Endothelial cell (in vitro differentiated cells): ENCODE measurements around the gene CYTH1. TPM values are rescaled to one million over a fixed set of nuclear protein-coding genes. Genes with fewer than 3 reads are reported as not detected.

Experiments
- DNase-seq: peaks from one replicate; pipeline ENCODE4 v3.0.0; 2021; ENCODE audit warnings: low spot score
- H3K27ac Mint-ChIP-seq: one replicate; pipeline ENCODE4 v1.8.0; 2021; ENCODE audit warnings: mixed read lengths, inconsistent platforms; ENCODE audit not compliant: unreplicated experiment
- H3K27me3 Mint-ChIP-seq: one replicate; pipeline ENCODE4 v1.8.0; 2021; ENCODE audit warnings: mild to moderate bottlenecking, moderate library complexity, mixed read lengths, inconsistent platforms; ENCODE audit not compliant: unreplicated experiment
- H3K36me3 Mint-ChIP-seq: one replicate; pipeline ENCODE4 v1.8.0; 2021; ENCODE audit warnings: mild to moderate bottlenecking, low read depth, mixed read lengths, inconsistent platforms; ENCODE audit not compliant: unreplicated experiment
- H3K4me1 Mint-ChIP-seq: one replicate; pipeline ENCODE4 v1.8.0; 2021; ENCODE audit warnings: mild to moderate bottlenecking, mixed read lengths, inconsistent platforms; ENCODE audit not compliant: unreplicated experiment
- H3K4me3 Mint-ChIP-seq: one replicate; pipeline ENCODE4 v1.8.0; 2021; ENCODE audit warnings: mild to moderate bottlenecking, mixed read lengths, inconsistent platforms; ENCODE audit not compliant: unreplicated experiment
- H3K9me3 Mint-ChIP-seq: one replicate; pipeline ENCODE4 v1.8.0; 2021; ENCODE audit warnings: mixed read lengths, inconsistent platforms; ENCODE audit not compliant: unreplicated experiment
- total RNA-seq: library from RNA; stranded (reverse); fragmentation: NEBNext Ultra II Directional; extraction: Animal tissue kit (Norgen Biotek cat#: 25700); gene quantifications from one replicate; pipeline ENCODE4 v1.2.1, GENCODE V29; 2021; ENCODE audit not compliant: unreplicated experiment
- TF ChIP-seq, protein P1 (sequence below): fragments of 200-600 bp; sonication (generic); IDR thresholded peaks from one replicate; pipeline ENCODE4 v1.5.0; 2021; ENCODE audit warnings: antibody characterized with exemption; ENCODE audit not compliant: unreplicated experiment

CYTH1 gene
- total RNA-seq, 1 donor from 2014 or later = 73.3 TPM

DNA sequence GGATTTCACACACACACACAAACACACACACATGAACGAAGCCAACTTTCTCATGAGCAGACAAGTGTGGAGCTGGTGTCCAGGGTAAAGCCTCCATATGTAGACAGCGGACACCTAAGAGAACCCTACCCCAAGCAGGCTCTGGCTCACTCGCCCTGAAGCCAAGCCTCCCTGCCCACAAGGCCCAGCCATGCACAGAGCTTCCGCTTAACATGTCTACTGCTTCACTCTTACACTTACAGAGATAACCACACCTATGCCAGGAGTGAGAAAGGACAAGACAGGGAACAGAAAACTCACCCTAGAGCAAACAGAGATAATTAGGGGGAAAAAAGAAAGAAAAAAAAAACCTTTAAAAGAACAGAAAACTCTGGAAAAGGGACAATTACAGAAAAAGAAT is 67.5 kb downstream of the CYTH1 start:
- Mint-ChIP-seq H3K4me3 (no peak overlapping the region), H3K4me1 (peaks cover 55% of the 10 kb centered on the region), H3K27me3 (peaks cover 4% of the 10 kb centered on the region), H3K36me3 (no peaks in the 10 kb centered on the region), H3K27ac (peak overlapping the region; percentile 79), H3K9me3 (no peaks in the 10 kb centered on the region)
- DNase-seq = no peak
- TF ChIP-seq, protein P1, sequence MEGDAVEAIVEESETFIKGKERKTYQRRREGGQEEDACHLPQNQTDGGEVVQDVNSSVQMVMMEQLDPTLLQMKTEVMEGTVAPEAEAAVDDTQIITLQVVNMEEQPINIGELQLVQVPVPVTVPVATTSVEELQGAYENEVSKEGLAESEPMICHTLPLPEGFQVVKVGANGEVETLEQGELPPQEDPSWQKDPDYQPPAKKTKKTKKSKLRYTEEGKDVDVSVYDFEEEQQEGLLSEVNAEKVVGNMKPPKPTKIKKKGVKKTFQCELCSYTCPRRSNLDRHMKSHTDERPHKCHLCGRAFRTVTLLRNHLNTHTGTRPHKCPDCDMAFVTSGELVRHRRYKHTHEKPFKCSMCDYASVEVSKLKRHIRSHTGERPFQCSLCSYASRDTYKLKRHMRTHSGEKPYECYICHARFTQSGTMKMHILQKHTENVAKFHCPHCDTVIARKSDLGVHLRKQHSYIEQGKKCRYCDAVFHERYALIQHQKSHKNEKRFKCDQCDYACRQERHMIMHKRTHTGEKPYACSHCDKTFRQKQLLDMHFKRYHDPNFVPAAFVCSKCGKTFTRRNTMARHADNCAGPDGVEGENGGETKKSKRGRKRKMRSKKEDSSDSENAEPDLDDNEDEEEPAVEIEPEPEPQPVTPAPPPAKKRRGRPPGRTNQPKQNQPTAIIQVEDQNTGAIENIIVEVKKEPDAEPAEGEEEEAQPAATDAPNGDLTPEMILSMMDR = no peak

DNA sequence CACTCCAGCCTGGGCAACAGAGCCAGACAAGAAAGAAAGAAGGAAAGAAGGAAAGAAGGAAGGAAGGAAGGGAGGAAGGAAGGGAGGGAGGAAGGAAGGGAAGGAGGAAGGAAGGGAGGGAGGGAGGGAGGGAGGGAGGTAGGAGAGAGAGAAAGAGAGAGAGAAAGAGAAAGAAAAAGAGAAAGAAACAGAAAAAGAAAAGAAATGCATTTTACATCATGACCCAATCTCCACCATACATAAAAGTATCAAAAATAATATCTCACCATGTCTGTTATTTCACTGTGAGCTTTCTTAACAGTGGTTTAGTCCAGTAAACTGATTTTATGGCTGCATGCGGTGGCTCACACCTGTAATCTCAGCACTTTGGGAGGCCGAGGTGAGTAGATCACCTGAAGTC is 70.0 kb downstream of the CYTH1 start:
- no peaks in the 10 kb centered on the region for H3K9me3 Mint-ChIP-seq
- H3K4me3 Mint-ChIP-seq = no peak overlapping the region
- H3K27me3 Mint-ChIP-seq = peaks cover 3% of the 10 kb centered on the region
- no peaks in the 10 kb centered on the region for H3K36me3 Mint-ChIP-seq
- TF ChIP-seq, protein P1 = no peak
- no peak for DNase-seq
- H3K27ac Mint-ChIP-seq = peak overlapping the region; percentile 42
- H3K4me1 Mint-ChIP-seq = peaks cover 47% of the 10 kb centered on the region

DNA sequence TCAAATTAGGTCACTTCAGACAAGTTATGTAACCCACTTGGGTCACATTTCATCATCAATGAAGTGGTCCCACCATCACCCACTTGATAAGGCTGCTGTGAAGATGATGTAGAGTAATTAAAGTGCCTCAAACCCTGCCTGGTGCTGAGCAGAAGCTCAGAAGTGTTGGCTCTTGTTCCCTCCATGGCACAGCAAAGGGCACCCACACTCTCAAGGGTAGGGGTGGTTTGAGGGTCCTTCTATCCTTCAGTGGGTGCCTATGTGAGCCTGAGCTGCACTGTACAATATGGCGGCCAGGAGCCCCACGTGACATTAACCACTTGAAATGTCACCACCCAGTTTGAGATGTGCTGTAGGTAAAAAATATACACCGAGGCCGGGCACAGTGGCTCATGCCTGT is 71.5 kb downstream of the CYTH1 start:
- Mint-ChIP-seq H3K4me3 (no peak overlapping the region), H3K9me3 (no peaks in the 10 kb centered on the region), H3K36me3 (no peaks in the 10 kb centered on the region), H3K4me1 (peaks cover 37% of the 10 kb centered on the region), H3K27me3 (peaks cover 3% of the 10 kb centered on the region), H3K27ac (no peak overlapping the region)
- no peak for DNase-seq
- TF ChIP-seq, protein P1 = no peak

DNA sequence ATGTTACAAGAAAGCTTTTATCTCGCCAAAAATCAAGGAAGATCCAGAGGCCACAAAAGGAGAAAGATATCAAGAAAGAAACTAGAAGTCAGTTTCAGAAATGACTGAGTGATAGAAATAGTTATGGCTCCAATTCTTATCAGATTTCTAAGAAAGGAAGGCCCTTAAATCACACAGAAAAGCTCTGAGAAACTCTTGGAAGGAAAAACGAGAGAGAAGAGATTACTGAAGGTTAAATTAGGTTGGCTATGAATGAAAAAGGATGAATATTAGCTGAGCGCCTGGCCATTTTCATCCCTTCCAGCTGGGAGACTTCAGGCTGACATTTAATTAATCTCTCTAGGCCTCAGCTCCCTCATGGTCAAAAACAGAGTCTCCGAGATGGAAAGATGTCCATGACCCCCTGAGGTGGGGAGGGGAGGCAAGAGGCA is 72.3 kb downstream of the CYTH1 start:
- peaks cover 28% of the 10 kb centered on the region for H3K4me1 Mint-ChIP-seq
- peaks cover 3% of the 10 kb centered on the region for H3K27me3 Mint-ChIP-seq
- no peaks in the 10 kb centered on the region for H3K36me3 Mint-ChIP-seq
- no peaks in the 10 kb centered on the region for H3K9me3 Mint-ChIP-seq
- H3K27ac Mint-ChIP-seq = no peak overlapping the region
- TF ChIP-seq, protein P1 = no peak
- H3K4me3 Mint-ChIP-seq = no peak overlapping the region
- DNase-seq = no peak

DNA sequence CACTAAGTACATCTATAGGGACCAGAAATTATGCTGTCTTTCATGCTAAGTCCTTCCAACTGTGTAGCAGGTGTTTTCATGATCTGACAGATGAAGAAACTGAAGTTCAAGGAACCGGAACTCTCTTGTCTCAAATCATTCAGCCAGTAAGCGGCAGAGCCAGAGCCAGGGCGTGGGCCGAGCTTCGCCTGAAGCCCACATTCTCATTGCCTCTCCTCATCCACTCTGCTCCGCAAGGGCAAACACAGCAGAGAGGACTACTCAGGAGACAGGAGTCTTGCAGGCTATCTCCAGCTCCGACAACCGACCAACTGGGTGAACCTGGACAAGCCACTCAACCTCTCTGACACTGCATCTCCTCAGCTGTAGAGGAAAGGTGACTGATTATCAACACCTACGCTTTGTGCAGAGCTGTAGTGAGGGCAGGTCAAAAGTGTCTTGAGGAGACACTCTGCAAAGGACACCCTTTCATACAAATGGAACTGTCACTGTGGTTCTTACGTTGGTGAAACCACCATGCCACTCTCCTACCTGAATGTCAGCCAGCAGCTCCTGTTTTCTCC is 72.9 kb downstream of the CYTH1 start:
- no peak overlapping the region for H3K4me3 Mint-ChIP-seq
- peaks cover 22% of the 10 kb centered on the region for H3K4me1 Mint-ChIP-seq
- TF ChIP-seq, protein P1 = no peak
- H3K36me3 Mint-ChIP-seq = no peaks in the 10 kb centered on the region
- no peaks in the 10 kb centered on the region for H3K9me3 Mint-ChIP-seq
- DNase-seq = no peak
- H3K27ac Mint-ChIP-seq = no peak overlapping the region
- H3K27me3 Mint-ChIP-seq = no peaks in the 10 kb centered on the region
